Bronchial epithelial cell (primary cell): ENCODE results near the gene SBNO2. TPM values are rescaled to one million over a fixed set of nuclear protein-coding genes. Genes with fewer than 3 reads are reported as not detected.
"Not testable (repeated sequence)": the region's sequence is repeated elsewhere in the genome, so short reads cannot be mapped to it uniquely, and the experiment has no call there.

Experiments used
- DNase-seq: peaks from one replicate; pipeline ENCODE4 v3.0.0-alpha.2; 2010; ENCODE audit warnings: low read depth
- FAIRE-seq: peaks from 2 replicates; lab custom pipeline; 2011; peaks lifted over from hg19 to GRCh38; lab: Jason Lieb, UNC
- H3K27me3 ChIP-seq: 2 replicates; pipeline ENCODE4 v1.5.1; 2011; ENCODE audit warnings: low read length; ENCODE audit not compliant: control insufficient read depth, insufficient read depth
- H3K36me3 ChIP-seq: 2 replicates; pipeline ENCODE4 v1.5.1; 2011; ENCODE audit warnings: low read length; ENCODE audit not compliant: control insufficient read depth, insufficient read depth
- H3K4me3 ChIP-seq: 2 replicates; pipeline ENCODE4 v1.5.1; 2011; ENCODE audit warnings: mild to moderate bottlenecking, low read depth, low read length, control low read depth
- CTCF ChIP-seq: IDR thresholded peaks from 2 replicates; pipeline ENCODE4 v1.5.1; 2011; ENCODE audit warnings: mild to moderate bottlenecking, moderate library complexity, low read length, control low read depth, inconsistent platforms; ENCODE audit not compliant: insufficient read depth, severe bottlenecking
- total RNA-seq: library from RNA; depleted of rRNA; stranded (reverse); fragments of >200 nt; gene quantifications from 2 replicates; pipeline ENCODE4 v1.2.1, GENCODE V29; 2014

Gene SBNO2
- total RNA-seq, 1 donor from 2014 or later, result 16.8 TPM

- Histone ChIP-seq H3K27me3 (no peaks in the 10 kb centered on the region), H3K36me3 (peaks cover 8% of the 10 kb centered on the region), H3K4me3 (no peak overlapping the region)
- DNase-seq (no peak), FAIRE-seq (no peak)
- no peak for TF ChIP-seq CTCF
Measured at GRCh38 chr19:1210227-1210538, 36.1 kb upstream of the SBNO2 start.

GRCh38 chr19:1208830-1209229 is 34.8 kb upstream of the SBNO2 start:
- peak; percentile 86 for FAIRE-seq
- not testable (repeated sequence) for H3K27me3 ChIP-seq, H3K4me3 ChIP-seq, H3K36me3 ChIP-seq
- DNase-seq, result peak; percentile 91

GRCh38 chr19:1206864-1207450 is 32.9 kb upstream of the SBNO2 start:
- TF ChIP-seq CTCF, result no peak
- no peak for FAIRE-seq

GRCh38 chr19:1206150-1206863 is 32.2 kb upstream of the SBNO2 start:
- TF ChIP-seq CTCF, result no peak
- FAIRE-seq, result no peak
- H3K27me3 ChIP-seq, result no peaks in the 10 kb centered on the region
- H3K36me3 ChIP-seq, result peaks cover 4% of the 10 kb centered on the region
- H3K4me3 ChIP-seq, result peak overlapping the region; percentile 69
- no peak for DNase-seq

More at GRCh38 chr19:1206864-1207450, 32.9 kb upstream of the SBNO2 start:
- Histone ChIP-seq H3K36me3 (peaks cover 4% of the 10 kb centered on the region), H3K27me3 (no peaks in the 10 kb centered on the region), H3K4me3 (peak overlapping the region; percentile 69)
- peak; percentile 29 for DNase-seq

- no peaks in the 10 kb centered on the region for H3K27me3 ChIP-seq
- H3K4me3 ChIP-seq, result peak within 1 kb of the TSS; percentile 69
- DNase-seq, result peak; percentile 82
- no peak for FAIRE-seq
- peaks cover 4% of the 10 kb centered on the region for H3K36me3 ChIP-seq
- TF ChIP-seq CTCF, result no peak
Measured at GRCh38 chr19:1205114-1206099, 31.3 kb upstream of the SBNO2 start, which contains the start of gene STK11. Gene STK11, plus strand, starts transcription at chr19:1205778. Its CDS starts 1,136 bp downstream, at chr19:1206914.

GRCh38 chr19:1200614-1201013 is 26.5 kb upstream of the SBNO2 start:
- H3K36me3 ChIP-seq, H3K27me3 ChIP-seq, H3K4me3 ChIP-seq, DNase-seq, FAIRE-seq: not testable (repeated sequence)
